ENCODE measurements around the gene TBC1D16.
"Not testable (repeated sequence)": the region's sequence is repeated elsewhere in the genome, so short reads cannot be mapped to it uniquely, and the experiment has no call there.

TBC1D16 gene

DNA sequence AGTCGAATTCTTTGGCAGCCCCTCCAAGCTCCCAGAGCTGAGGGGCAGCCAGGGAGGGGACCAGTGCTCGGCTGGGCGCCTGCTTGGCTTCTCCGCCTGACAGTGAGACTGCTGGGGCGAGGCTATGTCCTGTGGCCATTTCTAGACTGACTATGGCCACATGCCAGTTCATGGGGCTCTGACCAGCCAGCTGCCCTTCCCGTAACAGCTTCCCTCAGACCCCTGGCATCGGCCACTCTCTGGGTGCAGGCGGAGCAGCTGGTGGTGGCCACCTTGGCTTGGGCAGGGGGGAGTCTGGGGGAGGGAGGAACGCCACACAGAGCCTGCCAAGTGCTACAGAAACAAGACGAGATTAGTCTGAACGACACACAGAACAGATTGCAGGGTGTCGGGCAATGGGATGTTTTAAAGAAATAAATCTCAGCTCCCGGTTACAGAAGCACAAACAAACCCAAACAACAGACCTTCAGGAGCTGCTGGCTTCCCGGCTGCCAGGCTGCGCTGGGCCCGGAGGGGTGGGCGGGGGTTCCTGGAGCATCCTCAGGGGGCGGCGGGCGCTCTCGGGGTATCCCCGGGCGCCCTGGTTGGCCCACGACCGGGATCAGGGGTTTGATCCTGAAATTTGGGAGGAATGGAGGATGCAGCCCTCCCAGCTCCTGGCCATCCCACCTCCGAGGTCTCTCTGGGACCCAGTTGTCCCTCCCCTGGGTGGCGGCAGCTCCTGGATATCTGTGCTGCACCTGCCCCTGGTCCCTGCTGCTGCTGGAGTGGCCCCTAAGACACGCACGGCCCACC is 34.5 kb downstream of the TBC1D16 start:
- DNase-seq: no peak

DNA sequence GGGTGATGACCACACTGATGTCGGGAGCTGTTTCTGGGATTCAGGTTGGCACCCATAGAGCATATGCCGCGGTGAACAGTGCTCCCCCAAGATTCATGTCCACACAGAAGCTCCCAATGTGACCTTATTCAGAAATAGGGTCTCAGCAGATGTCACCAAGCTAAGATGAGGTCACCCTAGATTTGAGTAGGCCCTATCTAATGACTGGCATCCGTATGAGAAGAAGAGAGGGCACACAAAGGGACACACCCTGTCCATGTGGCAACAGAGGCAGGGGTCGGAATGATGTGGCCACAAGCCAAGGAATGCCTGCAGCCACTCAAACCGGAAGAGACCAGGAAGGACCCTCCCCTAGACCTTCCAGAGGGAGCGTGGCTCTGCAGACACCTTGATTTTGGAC is 35.5 kb downstream of the TBC1D16 start:
- no peak for DNase-seq

DNA sequence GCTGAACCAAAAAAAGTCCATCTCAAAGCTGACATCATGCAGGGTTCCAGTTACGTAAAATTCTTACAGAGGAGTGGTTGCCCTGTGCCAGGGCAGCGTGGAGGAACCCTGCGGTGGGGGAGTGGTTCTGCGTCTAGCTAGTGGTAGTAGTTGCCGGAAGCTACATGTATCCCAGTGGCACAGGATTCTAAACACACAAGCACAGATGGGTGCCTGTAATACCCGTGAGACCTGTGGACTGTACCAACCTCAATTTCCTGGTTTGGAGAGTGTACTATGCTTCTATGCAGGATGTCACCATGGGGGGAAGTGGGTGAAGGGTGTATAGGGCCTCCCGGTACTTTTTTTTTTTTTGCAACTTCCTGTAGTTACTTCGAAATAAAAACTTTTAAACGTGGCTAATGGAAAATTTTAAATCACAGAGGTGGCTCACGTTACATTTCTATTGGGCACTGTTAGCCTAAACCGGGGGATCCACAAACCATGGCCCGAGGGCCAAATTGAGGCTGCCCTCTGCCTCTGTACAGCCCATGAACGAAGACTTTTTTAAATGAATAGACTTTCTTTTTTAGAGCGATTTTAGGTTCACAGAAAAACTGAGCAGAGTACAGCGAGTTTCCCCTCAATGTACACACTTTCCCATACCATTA is 38.5 kb downstream of the TBC1D16 start:
- DNase-seq: no peak

DNA sequence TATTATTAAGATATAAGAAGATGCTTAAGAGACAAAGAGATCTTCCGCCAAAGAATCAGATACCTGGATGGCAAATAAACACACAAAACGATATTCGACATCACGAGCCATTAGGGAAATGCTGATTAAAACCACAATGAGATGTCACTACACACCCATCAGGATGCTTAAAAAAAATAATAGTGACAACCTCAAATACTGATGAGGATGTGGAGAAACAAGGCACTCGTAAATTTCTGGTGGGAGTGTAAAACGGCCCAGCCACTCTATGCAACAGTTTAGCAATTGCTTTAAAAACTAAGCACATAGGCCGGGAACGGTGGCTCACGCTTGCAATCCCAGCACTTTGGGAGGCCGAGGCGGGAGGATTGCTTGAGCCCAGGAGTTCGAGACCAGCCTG is 39.4 kb downstream of the TBC1D16 start:
- no peak for DNase-seq

DNA sequence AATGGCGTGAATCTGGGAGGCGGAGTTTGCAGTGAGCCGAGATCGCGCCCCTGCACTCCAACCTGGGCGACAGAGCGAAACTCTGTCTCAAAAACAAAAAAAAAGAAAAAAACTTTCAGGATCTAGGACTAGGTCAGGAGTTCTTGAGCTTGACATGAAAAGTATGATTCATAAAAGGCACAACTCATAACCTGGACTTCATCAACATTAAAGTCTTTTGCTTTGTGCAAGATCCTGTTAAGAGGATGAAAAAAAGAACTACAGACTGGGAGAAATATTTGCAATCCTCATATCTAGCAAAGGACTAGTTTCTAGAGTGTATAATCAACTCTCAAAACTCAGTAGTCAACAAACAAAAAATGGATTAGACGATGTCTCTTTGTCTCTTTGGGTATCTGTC is 40.0 kb downstream of the TBC1D16 start:
- no peak for DNase-seq

DNA sequence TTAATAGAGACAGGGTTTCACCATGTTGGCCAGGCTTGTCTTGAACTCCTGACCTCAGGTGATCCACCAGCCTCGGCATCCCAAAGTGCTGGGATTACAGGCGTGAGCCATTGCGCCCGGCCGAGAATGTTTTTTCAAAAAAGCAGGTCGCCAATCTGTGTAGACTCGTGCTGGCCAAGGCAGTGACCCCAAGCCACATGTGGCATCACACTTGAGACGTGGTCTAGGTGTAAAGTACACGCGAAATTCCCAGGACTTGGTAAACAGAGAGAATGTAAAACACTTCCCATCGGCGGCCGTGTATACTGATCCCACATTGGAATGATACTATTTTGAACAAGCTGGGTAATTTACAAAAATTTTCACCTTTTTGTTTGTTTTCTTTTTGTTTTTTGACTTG is 41.1 kb downstream of the TBC1D16 start:
- no peak for DNase-seq

DNA sequence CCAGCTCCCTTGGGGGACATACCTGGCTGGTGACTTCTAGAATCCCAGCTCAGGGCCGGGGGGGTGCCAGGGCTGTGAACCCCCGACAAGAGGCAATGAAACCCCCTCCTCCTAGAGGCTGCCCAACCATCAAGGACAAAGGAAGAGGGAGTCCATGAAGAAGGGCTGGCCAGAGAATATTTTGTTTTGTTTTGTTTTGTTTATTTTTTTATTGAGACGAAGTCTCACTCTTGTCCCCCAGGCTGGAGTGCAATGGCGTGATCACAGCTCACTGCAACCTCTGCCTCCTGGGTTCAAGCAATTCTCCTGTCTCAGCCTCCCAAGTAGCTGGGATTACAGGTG is 41.5 kb downstream of the TBC1D16 start:
- not testable (repeated sequence) for DNase-seq

DNA sequence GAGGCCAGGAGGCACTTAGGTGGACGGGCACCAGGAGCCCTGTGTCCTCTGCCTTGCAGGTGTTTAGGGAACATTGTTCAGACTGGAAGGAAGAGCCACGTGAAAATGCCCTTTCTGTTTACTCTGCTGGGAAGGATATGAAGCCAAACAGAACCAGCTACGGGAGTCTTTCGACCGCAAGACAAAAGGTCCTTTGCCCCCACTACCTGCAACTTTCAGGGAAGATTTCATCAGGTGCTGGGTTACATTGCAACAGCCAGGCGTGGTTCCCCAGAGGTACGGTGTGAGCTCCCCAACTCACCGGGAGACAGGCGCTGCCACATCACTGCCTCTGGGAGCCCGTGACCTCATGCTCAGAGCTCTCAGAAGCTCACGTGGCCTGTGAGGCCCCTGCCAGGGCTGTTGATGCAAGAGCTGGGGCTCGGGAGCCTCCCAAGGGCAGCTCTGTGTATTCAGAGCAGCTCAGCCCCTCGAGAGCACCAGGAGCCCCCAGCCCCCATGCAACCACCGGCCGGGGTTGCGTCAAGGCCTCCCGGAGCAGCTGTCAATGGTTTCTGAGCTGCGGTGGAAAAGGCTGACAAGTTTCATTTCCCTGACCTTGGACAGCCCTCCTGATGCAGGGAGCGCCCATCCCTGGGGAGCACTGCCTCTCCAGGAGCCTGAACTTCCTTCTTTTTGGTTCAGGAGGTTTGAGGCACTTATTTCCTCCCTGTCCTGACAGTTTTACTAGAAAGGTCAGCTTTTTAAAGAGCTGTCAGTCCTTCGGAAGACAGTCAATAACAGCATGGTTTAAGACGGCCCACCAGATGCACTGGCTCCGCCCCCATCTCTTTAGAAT is 42.1 kb downstream of the TBC1D16 start:
- DNase-seq: no peak

DNA sequence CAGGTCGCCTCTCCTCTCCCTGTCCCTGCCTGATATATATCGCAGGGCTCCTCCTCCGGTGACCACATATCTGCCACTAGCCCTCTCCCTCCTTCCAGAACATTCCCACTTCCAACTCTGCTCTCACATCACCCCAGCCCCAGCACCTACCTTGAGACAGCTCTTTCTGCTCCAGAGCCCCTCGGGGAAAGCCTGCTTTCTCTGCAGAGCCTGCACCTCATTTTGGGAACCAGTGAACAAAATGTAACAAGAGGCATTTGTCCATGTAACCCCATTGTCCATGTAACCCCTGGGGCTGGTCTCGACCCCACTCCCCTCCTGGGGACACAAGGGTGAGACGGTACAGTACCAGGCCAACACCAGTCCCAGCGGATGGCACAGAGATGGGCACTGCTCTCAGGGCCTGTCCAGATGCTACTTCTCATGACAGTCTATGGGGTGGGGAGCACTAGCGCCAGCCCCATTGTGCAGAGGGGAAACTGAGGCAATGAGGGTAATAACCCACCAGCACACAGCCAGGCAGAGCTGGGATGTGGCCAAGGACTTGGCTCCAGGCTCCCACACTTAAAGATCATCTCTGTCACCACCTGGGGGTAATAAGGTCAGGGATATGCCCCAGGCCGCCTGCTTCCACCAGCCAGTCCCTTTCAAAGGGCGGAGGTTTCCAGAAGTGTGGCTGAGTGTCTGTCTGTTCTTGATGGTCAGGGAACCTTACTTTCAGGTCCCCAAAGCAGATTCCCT is 42.9 kb downstream of the TBC1D16 start:
- no peak for DNase-seq

DNA sequence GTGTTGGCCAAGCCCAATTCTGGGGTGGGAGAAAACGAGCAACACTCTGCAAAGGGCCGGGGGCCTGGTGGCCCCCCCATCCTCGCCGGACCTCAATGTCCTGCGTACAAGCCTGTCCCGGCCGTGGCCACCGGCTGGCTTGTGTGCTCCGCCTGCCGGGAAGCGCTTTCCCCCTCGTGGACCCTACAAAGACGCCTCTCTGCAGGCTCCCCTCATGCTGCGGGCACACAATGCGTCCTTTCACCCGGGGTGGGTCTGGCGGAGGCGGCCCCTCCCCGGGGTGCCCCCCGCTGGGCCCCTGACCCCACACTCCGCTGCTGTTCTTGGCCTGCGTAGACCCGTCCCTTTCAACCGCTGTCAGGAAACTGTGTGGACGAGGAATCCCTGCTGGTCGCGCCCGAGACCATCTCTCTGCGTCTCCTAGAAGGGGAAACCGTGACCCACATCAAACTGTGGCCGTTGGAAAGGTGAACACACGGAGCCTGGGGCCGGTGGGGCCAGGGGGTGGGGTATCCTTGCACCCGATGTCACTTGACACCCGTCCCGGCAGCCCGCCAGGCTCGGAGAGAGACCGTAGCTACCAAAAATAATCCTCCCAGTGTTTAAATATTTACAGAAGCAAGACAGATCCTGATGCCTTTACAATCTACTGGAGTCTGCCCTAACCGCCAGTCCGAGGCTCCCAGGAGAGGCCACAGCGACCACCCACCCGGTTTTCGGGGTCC is 43.6 kb downstream of the TBC1D16 start:
- peak; percentile 26 for DNase-seq

DNA sequence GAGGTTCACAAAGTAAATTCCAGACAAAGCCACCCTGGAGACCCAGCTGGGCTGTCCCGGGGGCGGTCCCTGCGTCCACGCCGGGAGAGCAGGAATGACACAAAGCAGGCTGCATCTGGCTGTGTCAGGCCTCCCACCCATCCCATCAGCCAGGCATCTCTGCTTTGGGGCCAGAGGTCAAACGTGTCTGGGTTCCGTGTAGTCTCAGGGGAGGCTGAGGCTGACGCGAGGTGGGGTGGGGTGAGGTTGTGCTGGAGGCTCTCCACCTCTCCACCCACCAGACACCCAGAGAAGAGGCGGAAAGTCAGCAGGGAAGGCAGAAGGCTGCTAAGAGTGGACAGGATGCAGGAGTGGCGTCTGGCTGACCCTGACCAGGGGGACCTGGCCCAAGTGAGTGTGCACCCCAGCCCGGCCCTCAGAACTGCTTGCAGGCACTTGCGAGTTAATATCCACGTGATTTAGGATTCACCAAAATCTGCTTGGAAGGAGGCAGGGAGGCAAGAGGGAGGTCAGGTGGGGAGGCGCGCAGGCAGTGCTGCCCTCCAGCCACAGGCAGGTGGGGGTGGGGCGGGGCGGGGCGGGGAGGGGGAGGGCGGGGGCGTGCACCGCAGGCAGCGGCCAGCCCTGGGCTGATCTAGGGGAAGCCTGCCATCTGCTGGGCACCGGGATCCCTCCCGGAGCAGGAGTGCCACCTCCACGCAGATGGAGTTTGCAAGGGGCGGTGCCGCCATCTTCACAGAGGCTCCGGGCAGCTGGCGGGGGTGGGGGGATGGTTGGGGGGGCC is 44.3 kb downstream of the TBC1D16 start:
- DNase-seq: peak; percentile 38

DNA sequence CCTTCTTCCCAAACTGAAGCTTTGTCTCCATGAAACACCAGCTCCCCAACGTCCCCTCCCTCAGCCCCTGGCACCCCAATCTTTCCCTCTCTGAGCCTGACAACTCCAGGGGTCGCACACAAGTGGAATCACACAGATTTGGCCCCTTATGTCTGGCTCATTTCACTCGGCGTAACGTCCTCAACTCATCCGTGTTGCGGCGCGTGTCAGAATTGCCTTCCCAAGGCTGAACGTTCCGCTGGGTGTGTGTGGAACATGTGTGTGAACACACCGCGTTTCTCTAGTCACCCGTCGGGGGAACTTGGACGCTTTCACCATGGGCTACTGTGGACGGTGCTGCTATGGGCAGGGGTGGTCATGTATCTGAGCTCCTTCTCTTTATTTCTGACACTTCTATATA is 45.0 kb downstream of the TBC1D16 start:
- no peak for DNase-seq

DNA sequence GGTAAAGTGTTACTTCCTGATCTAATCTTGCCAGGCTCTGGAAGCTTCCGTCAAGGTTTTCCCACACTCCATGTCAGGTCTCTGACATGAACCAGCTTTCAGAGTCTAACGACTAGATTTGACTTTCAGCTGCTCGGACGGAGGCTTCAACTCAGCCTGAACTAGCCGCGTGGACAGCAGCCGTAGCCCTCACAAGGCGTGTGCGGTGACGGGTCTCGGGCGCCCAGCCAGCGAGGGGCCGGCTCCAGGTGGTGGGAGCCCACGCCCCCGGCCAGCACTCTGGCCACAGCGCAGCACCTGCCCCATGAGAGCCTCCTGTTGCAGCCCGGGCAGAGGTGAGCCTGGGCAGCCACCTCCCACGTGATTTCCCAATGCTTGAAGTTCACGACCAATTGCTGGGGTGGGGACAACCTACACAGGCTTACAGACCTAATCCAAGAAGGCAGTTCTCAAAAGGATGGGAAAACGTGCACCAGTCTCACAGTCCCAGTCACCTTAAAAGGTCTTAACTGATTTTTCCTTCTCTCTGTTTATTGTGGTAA is 45.5 kb downstream of the TBC1D16 start:
- no peak for DNase-seq

DNA sequence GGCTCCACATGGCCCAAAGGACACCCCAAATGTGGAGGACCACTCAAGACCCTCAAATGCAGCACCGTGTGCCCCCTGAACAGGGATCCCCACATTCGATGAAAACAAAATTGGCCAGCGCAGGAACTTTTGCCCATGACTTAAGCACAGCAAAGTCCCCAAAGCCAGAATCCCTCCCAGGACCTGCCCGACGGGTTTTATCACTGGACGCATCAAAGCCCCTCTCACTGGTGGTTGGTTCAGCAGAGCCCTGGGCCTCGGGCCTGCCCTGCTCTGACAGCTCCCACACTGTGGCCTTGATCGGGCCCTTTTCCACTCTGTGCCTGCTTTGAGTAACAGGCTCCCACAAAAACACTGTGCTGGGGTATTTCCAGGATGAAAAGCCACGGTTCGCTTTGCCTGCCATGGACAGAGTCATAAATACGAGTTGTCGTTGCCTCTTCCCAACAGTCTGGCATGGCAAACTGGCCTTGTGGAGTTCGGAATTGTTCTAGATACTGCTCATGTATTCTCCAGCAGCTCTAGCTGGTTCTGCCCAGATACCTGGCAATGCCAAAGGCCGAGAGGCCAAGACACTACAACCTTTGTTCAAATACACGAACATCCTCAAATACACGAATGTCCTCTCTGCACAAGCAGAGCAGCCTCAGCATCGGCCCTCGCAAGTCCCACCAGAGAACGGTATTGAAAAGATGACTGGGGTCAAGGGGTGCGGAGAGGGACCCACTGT is 46.4 kb downstream of the TBC1D16 start:
- DNase-seq: no peak

DNA sequence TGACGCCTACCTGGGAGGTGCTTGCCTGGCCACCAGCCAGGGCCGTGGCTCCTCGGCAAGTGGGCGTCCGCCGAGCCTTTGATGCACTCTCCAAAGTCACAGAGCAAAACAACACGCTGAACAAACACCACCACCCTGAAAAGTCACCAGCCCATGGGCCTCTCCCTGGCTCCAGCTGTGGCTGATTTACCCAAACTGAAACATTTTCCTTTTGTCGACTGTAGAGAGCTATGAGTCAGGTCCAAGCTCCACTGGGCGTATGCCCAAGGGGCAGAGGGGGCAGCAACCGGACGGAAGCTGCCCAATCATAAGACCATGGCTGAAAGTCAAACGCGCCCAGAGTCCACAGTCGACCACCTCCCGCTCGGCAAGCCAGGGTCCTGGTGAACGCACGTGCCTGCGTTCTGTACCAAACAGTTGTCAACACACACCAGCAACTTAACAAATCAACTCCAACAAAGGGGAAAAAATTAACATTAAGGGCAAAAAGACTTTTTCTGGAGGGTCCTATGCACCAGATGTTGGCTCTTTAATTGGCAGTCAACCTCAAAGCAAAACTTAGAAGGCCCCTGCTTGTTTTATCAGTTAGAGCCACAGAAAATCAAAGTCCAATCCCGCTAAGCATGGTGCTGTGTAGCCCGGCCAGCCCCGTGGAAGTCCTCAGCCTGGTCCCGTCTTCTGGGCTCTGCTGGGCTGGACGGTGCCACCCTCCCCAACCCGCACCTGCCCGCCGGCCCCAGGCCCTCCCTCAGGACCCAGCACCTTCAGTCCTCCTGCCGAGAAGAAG is 47.3 kb downstream of the TBC1D16 start:
- peak; percentile 36 for DNase-seq

DNA sequence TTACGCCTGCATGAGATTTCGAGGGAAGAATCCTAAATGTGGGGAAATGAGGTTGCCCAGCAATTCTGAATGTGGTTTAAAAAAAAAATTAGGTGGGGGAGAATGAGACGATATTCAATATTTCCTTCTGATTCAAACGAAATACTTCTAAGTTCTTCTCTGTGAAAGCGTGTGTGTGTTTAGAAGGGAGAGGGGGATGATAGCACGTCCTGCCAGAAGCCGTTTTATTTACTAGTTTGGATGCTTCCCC is 47.8 kb downstream of the TBC1D16 start:
- no peak for DNase-seq

DNA sequence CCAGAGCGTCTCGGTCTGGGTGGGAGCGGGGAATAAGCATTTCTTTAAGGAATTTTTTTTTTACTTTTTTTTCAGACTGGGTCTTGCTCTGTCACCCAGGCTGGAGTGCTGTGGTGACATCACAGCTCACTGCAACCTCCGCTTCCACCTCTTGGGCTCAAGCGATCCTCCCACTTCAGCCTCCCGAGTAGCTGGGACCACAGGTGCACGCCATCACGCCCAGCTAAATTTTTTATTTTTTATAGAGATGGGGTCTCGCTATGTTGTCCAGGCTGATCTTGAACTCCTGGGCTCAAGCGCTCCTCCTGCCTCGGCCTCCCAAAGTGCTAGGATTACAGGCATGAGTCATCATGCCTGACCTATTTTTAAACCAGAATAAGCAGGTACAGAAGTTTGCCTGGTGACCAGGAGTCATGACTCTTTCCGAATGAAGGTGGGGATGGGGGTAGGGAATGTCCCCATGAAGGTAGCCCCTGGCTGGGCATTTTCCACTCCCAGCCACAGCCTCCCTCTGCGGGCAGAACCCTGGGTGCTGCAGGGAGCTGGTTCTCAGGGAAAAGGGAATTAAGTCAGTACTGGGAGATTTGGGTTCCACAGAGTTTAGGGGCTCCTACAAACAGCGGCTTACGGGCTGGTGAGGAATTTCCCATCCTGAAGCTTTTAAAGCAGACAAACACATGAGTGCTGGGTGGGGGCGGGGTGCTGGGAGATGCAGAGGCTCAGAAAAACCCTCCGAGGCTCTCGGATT is 48.3 kb downstream of the TBC1D16 start:
- DNase-seq: no peak

DNA sequence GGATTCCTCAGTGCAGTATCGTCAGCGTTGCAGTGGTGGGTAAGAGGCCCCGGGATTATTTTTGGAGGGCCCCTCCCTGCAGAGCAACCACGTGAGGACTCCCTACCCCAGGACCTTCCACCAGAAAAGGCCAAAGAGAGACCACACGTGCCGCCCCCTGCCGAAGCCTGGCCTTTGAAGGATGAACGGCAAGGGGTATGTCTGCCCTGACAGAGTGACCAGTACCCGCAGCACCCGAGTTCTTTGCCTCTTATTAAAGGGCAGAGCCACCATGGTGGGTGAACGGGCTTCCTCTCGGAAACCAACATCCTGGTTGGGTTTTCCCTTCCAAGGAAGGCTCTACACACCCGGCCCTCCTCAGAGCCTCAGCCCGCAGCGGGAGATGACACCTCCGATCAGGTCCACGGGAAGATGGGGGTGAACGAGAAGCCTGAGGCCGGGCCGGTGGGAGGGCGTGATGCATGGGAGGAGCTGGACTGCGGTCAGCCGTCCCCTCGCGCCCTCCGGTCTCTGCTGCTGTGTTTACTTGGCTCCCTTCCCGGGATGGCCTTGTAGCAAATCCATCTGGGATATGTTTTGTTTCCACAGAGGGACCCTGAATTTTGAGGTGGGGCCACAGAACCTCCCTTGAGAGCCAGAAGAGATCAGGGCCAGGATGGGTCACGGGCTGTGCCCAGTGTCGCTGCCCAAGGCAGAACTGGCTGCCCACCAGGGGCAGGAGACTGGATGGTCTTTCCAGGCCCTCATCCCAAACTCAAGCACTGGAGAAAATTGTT is 49.1 kb downstream of the TBC1D16 start:
- DNase-seq: no peak
